Caco-2 (cell line): ENCODE data around the gene DOP1B. TPM values are rescaled to one million over a fixed set of nuclear protein-coding genes. Genes with fewer than 3 reads are reported as not detected.

Experiments used
- BruUV-seq: library from RNA; stranded (reverse); fragments of 400-500 nt; replicated peaks from 2 replicates; lab custom pipeline; 2021; lab: Mats Ljungman, UMichigan
- CTCF ChIA-PET: fragments of 300-600 bp; sonication (Branson Sonifier 250); formaldehyde crosslinking; loops from one replicate; lab custom pipeline; 2022; ENCODE audit warnings: antibody characterized with exemption; lab: Charles Lee
- POLR2A ChIA-PET: fragments of 300-600 bp; sonication (Branson Sonifier 250); formaldehyde crosslinking; loops from one replicate; lab custom pipeline; 2022; ENCODE audit warnings: antibody characterized with exemption; lab: Charles Lee
- DNase-seq, 2 experiments: peaks; one replicate each; pipeline versions ENCODE4 v3.0.0 to v3.0.0-alpha.2; 2020 to 2022
- H3K27me3 ChIP-seq: replicated peaks from 2 replicates; pipeline ENCODE4 v1.6.0; 2011; ENCODE audit warnings: low read length; ENCODE audit not compliant: control insufficient read depth, insufficient read depth
- H3K36me3 ChIP-seq: 2 replicates; pipeline ENCODE4 v1.5.1; 2011; ENCODE audit warnings: low read length; ENCODE audit not compliant: control insufficient read depth, insufficient read depth
- H3K4me1 ChIP-seq: fragments of 250-450 bp; sonication (Bioruptor Pico); 2 replicates; pipeline ENCODE4 v1.5.1; 2020; ENCODE audit warnings: mild to moderate bottlenecking
- H3K4me3 ChIP-seq: 2 replicates; pipeline ENCODE4 v1.5.1; 2011; ENCODE audit warnings: low read depth, mild to moderate bottlenecking, control low read depth, low read length
- H3K9me3 ChIP-seq: fragments of 250-450 bp; sonication (Bioruptor Pico); 2 replicates; pipeline ENCODE4 v1.5.1; 2020; ENCODE audit warnings: mild to moderate bottlenecking, moderate library complexity
- H3K27ac Mint-ChIP-seq: one replicate; pipeline ENCODE4 v1.8.0; 2022; ENCODE audit warnings: mixed read lengths; ENCODE audit not compliant: unreplicated experiment
- H3K27me3 Mint-ChIP-seq: one replicate; pipeline ENCODE4 v1.8.0; 2022; ENCODE audit warnings: mixed read lengths; ENCODE audit not compliant: insufficient read depth, unreplicated experiment
- H3K36me3 Mint-ChIP-seq: one replicate; pipeline ENCODE4 v1.8.0; 2022; ENCODE audit warnings: mild to moderate bottlenecking, mixed read lengths; ENCODE audit not compliant: insufficient read depth, unreplicated experiment
- H3K4me1 Mint-ChIP-seq: one replicate; pipeline ENCODE4 v1.8.0; 2022; ENCODE audit warnings: low read depth, mixed read lengths; ENCODE audit not compliant: unreplicated experiment
- H3K4me3 Mint-ChIP-seq: one replicate; pipeline ENCODE4 v1.8.0; 2022; ENCODE audit warnings: mild to moderate bottlenecking, moderate library complexity, mixed read lengths; ENCODE audit not compliant: unreplicated experiment
- H3K9me3 Mint-ChIP-seq: one replicate; pipeline ENCODE4 v1.8.0; 2022; ENCODE audit warnings: mixed read lengths; ENCODE audit not compliant: unreplicated experiment
- CTCF ChIP-seq, 2 experiments: fragments of 200-600 bp in 1 of 2; IDR thresholded peaks; 1 replicate in 1 of 2; 2 replicates in 1 of 2; pipeline versions ENCODE4 v1.5.1 to v1.8.0; 2011 to 2022; ENCODE audit warnings: antibody characterized with exemption in 1 of 2, control low read depth in 1 of 2, inconsistent platforms in 1 of 2, low read depth in 1 of 2, low read length in 1 of 2, mild to moderate bottlenecking in 1 of 2, moderate library complexity in 1 of 2; ENCODE audit not compliant: insufficient read depth in 1 of 2, severe bottlenecking in 1 of 2, unreplicated experiment in 1 of 2
- intact Hi-C: fragments of 100-400 bp; cut with micrococcal nuclease; formaldehyde crosslinking; loops from one replicate; pipeline ENCODE4 v1.10.0; 2022; ENCODE audit not compliant: unreplicated experiment
- total RNA-seq: library from RNA; stranded (reverse); gene quantifications from 2 replicates; pipeline ENCODE4 v1.2.3, GENCODE V29; 2022

DOP1B gene
- total RNA-seq, 1 experiment from 2014 or later: 15.9 TPM

DNA sequence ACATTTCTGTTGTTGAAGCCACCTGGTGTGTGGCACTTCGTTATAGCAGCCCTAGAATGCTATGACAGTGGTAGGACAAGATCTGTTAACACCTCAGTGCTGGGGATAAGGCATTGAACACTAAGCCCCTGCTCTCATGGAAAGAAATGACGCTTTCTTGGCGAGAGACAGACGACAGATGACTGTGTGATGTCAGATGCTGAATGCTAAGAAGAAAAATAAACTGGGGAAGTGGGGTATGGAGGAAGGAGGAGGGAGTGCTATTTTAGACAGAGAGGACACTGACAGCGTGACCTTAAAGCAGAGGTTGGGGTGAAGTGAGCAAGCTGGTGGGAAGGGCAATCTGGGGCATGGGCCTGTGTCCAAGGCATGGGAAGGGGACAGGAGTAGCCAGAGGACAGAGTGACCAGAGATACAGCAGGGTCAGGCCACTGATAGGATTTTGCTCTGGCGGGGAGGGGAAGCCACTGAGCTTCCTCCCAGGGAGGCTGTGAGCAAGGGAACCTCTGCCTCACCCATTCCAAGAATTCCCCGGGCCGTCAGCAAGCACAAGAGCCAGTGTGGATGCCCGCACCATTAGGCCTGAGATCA lies 15.2 kb downstream of the DOP1B start:
- Histone ChIP-seq H3K4me3 (no peak overlapping the region), H3K4me1 (peaks cover 7% of the 10 kb centered on the region; the same call in 1 of the 2 replicates), H3K36me3 (no peaks in the 10 kb centered on the region; the same call in 1 of the 2 replicates), H3K27me3 (no peaks in the 10 kb centered on the region), H3K9me3 (no peaks in the 10 kb centered on the region)
- peaks cover 26% of the 10 kb centered on the region for H3K36me3 Mint-ChIP-seq
- CTCF ChIA-PET: no interaction called here
- POLR2A ChIA-PET: no interaction called here
- DNase-seq: no peak
- H3K27me3 Mint-ChIP-seq: no peaks in the 10 kb centered on the region
- H3K4me3 Mint-ChIP-seq: no peak overlapping the region
- intact Hi-C loops: no loop called here
- no peaks in the 10 kb centered on the region for H3K9me3 Mint-ChIP-seq
- H3K27ac Mint-ChIP-seq: peak overlapping the region; percentile 4
- TF ChIP-seq CTCF (IDR thresholded peaks at IDR 0.05; ENCODE audit: insufficient read depth in 1 of 2, low read depth in 1 of 2, low read length in 1 of 2, severe bottlenecking in 1 of 2, unreplicated experiment in 1 of 2): no peak
- no TSS peak for BruUV-seq
- peaks cover under 1% of the 10 kb centered on the region for H3K4me1 Mint-ChIP-seq

DNA sequence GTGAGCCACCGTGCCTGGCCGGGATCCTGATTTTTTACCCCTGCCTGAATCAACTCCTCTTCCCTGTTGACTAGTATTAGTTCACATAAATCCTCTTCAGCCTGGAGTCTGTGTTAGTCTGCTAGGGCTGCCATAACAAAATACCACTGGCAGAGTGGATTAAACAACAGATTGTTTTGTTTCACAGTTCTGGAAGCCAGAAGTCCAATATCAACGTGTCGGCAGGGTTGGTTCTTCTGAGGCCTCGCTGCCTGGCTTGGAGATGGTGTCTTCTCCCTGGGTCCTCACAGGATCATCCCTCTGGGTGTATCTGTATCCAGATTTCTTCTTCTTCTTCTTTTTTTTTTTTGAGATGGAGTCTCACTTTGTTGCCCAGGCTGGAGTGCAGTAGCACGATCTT lies 18.2 kb downstream of the DOP1B start:
- Histone ChIP-seq H3K27me3 (no peaks in the 10 kb centered on the region), H3K9me3 (no peaks in the 10 kb centered on the region), H3K4me3 (no peak overlapping the region), H3K36me3 (no peaks in the 10 kb centered on the region), H3K4me1 (no peaks in the 10 kb centered on the region)
- no peak overlapping the region for H3K27ac Mint-ChIP-seq
- ChIA-PET CTCF (no interaction called here), POLR2A (no interaction called here)
- no peaks in the 10 kb centered on the region for H3K4me1 Mint-ChIP-seq
- no peak for TF ChIP-seq CTCF (IDR thresholded peaks at IDR 0.05; ENCODE audit: insufficient read depth in 1 of 2, low read depth in 1 of 2, low read length in 1 of 2, severe bottlenecking in 1 of 2, unreplicated experiment in 1 of 2)
- intact Hi-C loops: no loop called here
- H3K4me3 Mint-ChIP-seq: no peak overlapping the region
- no TSS peak for BruUV-seq
- H3K9me3 Mint-ChIP-seq: no peaks in the 10 kb centered on the region
- H3K27me3 Mint-ChIP-seq: no peaks in the 10 kb centered on the region
- H3K36me3 Mint-ChIP-seq: peaks cover 9% of the 10 kb centered on the region
- DNase-seq: no peak

GRCh38 chr21:36175771-36176565 lies 19.3 kb downstream of the DOP1B start:
- H3K27me3 Mint-ChIP-seq: no peaks in the 10 kb centered on the region
- ChIA-PET POLR2A (interaction anchor here (0.5 kb wide), 1 partner anchor 144 kb away, joined by 3 read pairs; no protein-coding TSS in a partner anchor), CTCF (interaction anchor here (1.1 to 1.3 kb wide), 2 partner anchors 12 to 34 kb away, joined by 3 to 4 read pairs; no protein-coding TSS in a partner anchor)
- no peaks in the 10 kb centered on the region for H3K4me1 Mint-ChIP-seq
- H3K9me3 Mint-ChIP-seq: no peaks in the 10 kb centered on the region
- peaks cover 6% of the 10 kb centered on the region for H3K36me3 Mint-ChIP-seq
- no peaks in the 10 kb centered on the region for H3K36me3 ChIP-seq
- intact Hi-C loops: no loop called here
- no peak overlapping the region for H3K4me3 Mint-ChIP-seq
- H3K9me3 ChIP-seq: no peaks in the 10 kb centered on the region
- BruUV-seq: no TSS peak
- no peak overlapping the region for H3K4me3 ChIP-seq
- no peaks in the 10 kb centered on the region for H3K4me1 ChIP-seq
- DNase-seq: no peak
- no peak for TF ChIP-seq CTCF (IDR thresholded peaks at IDR 0.05; ENCODE audit: insufficient read depth in 1 of 2, low read depth in 1 of 2, low read length in 1 of 2, severe bottlenecking in 1 of 2, unreplicated experiment in 1 of 2)
- H3K27me3 ChIP-seq: no peaks in the 10 kb centered on the region
- no peak overlapping the region for H3K27ac Mint-ChIP-seq
